GM12892 (cell line): ENCODE measurements around the gene HNRNPC.
A peak's percentile ranks its signal among the peaks of the same experiment; 100 is the strongest.
"Not testable (repeated sequence)": the region's sequence is repeated elsewhere in the genome, so short reads cannot be mapped to it uniquely, and the experiment has no call there.

Source experiments
- DNase-seq: peaks from one replicate; pipeline ENCODE4 v3.0.0; 2011; ENCODE audit not compliant: insufficient read length
- FAIRE-seq: peaks from 2 replicates; lab custom pipeline; 2011; peaks lifted over from hg19 to GRCh38; lab: Jason Lieb, UNC
- POLR2A ChIP-seq: IDR thresholded peaks from 2 replicates; pipeline ENCODE4 v1.6.1; 2011; ENCODE audit warnings: low read depth, low read length, control low read depth
- POLR2AphosphoS5 ChIP-seq: IDR thresholded peaks from 2 replicates; pipeline ENCODE4 v1.6.1; 2011; ENCODE audit warnings: low read depth, low read length, control low read depth
- TAF1 ChIP-seq: IDR thresholded peaks from 2 replicates; pipeline ENCODE4 v1.6.1; 2011; ENCODE audit warnings: low read depth, mild to moderate bottlenecking, control low read depth, low read length, borderline replicate concordance

Gene HNRNPC

DNA sequence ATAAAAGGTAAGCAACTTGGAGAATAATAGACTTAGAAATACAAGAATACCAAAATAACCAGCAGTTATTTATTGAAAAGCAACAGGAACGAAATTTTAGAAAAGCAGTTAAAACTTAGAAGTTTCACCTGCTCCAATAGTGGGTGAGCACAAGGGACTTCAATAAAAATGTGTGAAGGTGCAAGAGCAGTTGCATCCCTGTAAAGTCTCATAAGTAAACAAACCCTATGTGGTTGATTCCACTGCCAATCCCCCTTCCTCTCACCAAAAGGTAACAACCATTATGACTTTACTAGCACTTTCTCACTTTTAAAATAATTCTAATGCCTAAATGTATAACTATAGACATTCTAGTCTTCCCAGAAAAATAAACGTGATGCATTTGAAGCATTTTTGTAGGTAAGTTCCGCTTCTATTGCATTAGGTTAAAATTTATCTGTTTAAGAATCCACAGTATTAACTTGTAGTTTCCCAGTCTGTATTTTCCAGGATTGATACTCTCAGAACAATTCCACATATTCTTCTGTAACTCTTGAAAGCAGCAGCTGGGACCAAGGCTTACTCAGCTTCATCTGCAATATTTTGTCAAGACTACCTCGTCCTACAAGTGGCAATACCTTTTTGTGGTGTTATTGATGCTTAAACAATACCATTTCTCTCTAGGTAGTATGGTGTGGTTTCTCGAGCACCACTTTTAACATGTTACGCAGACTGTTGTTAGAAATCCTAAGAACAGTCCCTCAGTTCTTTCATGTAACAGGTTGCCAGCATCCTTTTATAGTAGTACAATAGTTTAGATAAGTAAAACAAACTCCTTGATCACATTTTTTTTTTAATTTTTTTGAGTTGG lies 32.1 kb downstream of the HNRNPC start:
- FAIRE-seq: no peak
- no peak for TF ChIP-seq POLR2A

DNA sequence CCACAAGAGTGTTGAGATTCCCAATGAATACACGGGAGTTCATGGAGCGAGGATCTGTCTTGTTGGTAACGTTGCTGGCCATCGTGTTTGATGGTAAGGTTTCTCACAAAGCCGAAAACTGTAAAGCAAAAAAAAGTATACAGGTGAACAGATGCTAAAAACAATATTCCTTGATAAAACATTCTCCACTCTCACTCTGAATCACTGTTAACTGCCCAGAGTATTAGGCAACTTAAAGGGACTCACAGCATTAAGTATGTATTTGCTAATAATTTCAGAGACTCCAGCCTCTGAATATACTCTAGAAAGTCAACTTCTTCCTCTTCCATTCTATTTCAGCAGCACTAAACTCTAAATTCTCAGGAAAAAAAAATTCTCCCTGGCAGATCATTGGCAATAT lies 35.1 kb downstream of the HNRNPC start:
- TF ChIP-seq TAF1 (no peak), POLR2AphosphoS5 (no peak), POLR2A (no peak)
- DNase-seq (no peak), FAIRE-seq (no peak)

More for the DNA sequence above, 32.1 kb downstream of the HNRNPC start:
- no peak for DNase-seq

DNA sequence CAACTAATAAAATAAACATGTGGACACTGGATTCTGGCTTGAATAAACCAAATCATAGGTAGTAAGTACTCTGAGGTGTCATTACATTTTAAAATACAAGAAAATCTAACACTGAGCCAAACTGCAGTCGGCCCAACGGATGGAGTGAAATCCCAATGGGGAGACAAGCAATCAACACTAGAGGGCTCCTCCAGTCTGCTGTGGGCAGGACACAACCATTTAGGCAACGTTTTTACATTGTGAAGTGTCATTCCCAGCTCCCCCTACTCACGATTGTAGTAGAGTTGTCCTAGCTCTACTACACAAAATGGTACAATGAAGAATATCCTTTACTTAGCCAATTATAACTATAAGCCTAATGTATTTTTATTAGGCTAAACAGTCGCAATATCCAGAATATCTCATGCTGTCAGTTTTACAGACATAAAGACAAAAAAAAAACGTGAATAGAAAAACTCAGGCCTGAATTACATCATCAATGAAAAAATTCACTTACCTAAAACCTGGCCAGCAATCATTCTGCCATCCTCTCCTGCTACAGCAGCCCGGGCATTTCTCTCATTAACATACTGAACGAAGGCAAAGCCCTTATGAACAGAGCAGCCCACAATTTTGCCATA lies 35.7 kb downstream of the HNRNPC start:
- TF ChIP-seq POLR2A (no peak), POLR2AphosphoS5 (no peak), TAF1 (no peak)
- FAIRE-seq (peak; percentile 14), DNase-seq (no peak)

DNA sequence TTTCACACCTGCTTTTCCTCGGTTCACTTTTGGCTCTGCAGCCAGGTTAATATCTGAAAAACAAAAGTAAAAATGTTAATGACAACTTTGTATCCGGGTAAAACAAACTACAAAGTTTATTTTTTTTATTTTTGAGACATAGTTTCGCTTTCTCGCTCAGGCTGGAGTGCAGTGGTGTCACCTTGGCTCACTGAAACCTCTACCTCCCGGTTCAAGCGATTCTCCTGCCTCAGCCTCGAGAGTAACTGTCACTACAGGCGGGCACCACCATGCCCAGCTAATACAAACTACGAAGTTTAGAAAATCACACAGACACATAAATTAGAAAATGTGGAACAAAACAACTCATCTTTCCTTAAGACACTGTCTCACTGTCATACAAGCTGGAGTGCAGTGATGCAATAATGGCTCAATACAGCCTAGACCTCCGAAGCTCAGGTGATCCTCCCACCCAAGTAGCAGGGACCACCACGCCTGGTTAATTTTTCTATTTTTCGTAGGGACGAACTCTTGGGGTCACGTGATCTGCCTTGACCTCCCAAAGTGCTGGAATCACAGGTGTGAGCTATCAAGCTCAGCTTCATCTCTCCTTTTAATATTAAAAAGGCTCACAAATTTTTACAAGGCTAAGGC lies 38.1 kb downstream of the HNRNPC start:
- TF ChIP-seq POLR2AphosphoS5 (no peak), TAF1 (no peak), POLR2A (no peak)
- DNase-seq: no peak
- FAIRE-seq: no peak

DNA sequence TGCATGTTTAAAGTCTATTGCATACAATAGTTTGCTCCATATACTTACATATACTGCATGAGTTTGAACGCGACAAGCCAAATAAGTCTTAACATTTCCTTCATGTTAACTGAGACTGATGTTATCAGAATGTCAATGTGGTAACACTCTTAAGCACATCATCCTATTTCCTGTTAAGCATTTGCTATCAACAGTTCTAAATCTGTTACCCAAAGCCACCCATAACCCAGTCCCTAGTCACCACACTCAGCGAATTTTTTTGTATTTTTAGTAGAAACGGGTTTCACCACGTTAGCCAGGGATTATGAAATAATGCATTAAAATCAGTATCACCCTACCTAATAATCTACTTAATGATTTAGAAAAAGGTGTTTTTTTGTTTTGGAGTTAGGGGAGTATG lies 39.4 kb downstream of the HNRNPC start:
- FAIRE-seq: peak; percentile 30
- no peak for TF ChIP-seq POLR2A
- no peak for DNase-seq

DNA sequence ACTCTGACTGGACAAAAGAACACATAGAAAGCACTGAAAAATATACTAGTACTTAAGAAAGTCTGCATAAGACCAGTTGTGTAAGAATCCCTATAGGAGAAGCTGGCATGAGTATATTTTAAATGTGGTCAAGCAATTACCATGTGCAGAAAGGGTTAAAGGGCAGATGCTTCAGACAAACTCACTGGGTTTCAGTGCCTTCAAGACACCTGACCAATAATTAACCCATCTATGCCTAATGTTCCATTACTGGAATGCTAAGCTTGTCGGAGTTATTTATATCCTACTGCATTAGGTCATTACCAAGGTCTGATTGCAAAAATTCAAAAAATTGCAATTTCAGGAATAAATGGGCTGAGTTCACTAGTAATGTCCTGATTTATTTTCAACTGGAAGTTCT lies 41.3 kb downstream of the HNRNPC start:
- DNase-seq (no peak), FAIRE-seq (no peak)
- TF ChIP-seq POLR2AphosphoS5 (no peak), POLR2A (no peak), TAF1 (no peak)

DNA sequence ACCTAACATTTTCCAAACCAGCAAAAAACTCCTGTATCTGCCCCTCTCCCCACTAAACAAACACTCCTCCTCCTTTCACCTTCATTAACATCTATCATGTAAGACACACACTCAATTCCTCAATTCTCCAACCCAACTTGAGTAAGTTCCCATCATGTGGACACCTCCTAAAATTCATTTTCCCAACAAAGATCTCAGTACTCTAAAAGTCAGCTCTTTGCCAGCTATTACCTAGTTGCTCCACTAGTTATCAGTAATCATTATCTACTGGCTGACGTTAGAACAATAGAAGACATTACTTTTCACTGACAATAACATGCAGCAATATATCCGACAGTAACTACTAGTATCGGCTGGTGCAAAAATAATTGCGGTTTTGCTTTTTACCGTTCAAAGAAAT lies 42.1 kb downstream of the HNRNPC start:
- no peak for FAIRE-seq
- DNase-seq: no peak
- TF ChIP-seq POLR2A (no peak), POLR2AphosphoS5 (no peak), TAF1 (no peak)

DNA sequence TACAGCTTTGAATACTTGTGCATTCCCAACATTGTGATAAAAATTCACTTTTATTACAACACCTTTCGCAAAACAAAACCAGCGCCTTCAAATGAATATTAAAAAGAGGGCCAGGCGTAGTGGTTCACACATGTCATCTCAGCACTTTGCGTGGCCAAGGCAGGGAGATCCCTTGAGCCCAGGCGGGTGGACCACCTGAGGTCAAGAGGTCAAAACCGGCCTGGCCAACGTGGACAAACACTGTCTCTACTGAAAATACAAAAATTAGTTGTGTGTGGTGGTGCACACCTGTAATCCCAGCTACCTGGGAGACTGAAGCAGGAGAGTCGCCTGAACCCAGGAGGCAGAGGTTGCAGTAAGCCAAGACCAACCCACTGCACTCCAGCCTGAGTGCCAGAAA lies 42.8 kb downstream of the HNRNPC start:
- no peak for DNase-seq
- TF ChIP-seq POLR2A (no peak), POLR2AphosphoS5 (no peak), TAF1 (no peak)
- no peak for FAIRE-seq

DNA sequence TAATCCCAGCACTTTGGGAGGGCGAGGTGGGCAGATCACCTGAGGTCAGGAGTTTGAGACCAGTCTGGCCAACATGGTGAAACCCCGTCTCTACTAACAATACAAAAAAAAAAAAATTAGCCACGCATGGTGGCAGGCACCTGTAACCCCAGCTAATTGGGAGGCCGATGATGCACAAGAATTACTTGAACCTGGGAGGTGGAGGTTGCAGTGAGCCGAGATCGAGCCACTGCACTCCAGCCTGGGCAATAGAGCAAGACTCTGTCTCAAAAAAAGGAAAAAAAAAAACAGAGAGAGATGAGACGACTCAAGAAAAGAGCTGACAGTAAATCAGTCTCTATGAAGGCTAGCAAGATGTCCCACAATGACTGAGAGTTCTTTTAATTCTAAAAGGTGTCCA lies 44.1 kb downstream of the HNRNPC start:
- not testable (repeated sequence) for DNase-seq, FAIRE-seq

DNA sequence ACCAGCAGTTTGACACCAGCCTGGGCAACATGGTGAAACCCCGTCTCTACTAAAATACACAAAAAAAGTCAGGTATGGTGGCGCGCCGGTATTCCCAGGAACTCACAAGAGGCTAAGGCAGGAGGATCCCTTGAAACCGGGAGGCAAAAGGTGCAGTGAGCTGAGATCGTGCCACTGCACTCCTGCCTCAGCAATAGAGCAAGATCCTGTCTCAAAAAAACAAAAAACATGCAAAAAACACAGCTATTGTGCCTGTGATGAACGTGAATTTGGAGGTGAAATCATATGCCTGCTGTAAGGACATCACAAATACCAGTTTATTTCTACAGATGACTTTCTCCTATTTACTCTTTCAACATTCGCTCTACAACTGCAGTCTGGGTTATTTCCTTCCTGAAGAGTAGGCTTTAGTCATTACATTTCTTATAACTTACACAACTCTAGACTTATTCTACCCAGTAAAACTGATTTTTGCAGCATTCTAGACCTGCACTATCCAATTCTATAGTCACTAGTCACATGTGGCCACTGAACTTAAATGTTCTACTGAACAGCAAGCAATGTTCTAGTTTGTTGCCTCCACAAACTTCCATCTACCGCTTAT lies 48.3 kb downstream of the HNRNPC start:
- FAIRE-seq (no peak), DNase-seq (no peak)
- no peak for TF ChIP-seq POLR2AphosphoS5
- no peak for TF ChIP-seq TAF1
- TF ChIP-seq POLR2A: no peak

DNA sequence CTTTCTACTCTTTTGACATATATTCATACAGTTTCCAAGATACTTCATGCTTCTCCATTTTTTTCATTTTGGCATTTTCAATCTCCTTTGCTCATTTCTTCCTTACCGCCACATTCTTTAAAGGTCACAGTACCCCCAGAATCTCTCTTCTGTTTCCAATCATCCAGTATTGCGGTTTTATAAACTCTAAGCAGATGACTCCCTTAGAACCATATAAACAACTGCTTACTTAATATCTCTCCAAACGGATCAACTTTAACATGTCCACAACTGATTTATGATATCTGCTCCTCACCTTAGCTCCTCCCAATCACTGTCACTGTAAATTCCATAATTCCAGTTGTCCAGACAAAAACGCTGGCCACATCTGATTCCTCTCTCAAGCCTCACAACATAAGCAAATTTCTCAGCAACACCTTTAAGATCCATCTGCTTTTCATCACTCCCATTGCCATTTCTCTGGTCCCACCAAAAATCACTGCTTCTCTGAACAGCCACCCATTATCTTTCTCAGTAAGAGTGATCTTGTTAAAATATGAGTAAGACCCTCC lies 49.6 kb downstream of the HNRNPC start:
- no peak for FAIRE-seq

DNA sequence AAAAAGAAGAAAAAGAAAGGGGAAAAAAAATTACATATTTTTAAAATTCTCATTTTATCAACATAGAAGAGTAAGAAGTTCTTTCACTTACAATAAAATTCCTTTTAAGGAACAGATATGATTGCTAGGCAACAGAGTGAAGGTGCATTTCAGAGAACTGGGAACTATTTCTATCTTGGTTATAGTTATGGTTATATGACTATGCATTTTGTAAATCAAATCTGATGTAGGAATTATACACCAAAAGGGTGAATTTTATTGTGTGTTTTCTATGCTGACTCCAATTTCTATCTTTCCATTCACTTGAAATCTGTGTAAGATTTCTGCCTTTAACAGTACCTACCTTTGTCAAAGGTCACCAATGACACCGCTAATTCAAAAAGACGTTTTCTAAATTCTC lies 50.1 kb downstream of the HNRNPC start:
- no peak for TF ChIP-seq TAF1
- TF ChIP-seq POLR2A: no peak
- no peak for TF ChIP-seq POLR2AphosphoS5
- DNase-seq (no peak), FAIRE-seq (no peak)

More for the DNA sequence above, 49.6 kb downstream of the HNRNPC start:
- no peak for TF ChIP-seq TAF1
- TF ChIP-seq POLR2A: no peak
- no peak for TF ChIP-seq POLR2AphosphoS5
- no peak for DNase-seq

DNA sequence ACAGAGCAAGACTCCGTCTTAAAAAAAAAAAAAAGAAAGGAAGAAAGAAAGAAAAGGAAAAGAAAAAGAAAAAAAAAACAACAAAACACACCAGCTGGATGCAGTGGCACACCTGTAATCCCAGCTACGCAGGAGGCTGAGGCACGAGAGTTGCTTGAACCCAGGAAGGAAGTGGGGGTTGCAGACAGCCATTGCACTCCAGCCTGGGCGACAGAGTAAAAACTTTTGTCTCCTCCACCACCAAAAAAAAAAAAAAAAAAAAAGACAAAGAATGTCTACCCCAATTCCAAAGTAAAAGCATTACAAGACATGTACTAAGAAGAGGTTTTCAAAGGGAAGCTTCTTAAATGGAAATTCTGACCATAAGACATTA lies 53.4 kb downstream of the HNRNPC start:
- TF ChIP-seq TAF1: no peak
- no peak for TF ChIP-seq POLR2A
- no peak for TF ChIP-seq POLR2AphosphoS5
- FAIRE-seq (no peak), DNase-seq (no peak)
